SJCRH30 (cell line): ENCODE data around the gene AGMO. TPM values are rescaled to one million over a fixed set of nuclear protein-coding genes. Genes with fewer than 3 reads are reported as not detected.
"Not testable (repeated sequence)": the region's sequence is repeated elsewhere in the genome, so short reads cannot be mapped to it uniquely, and the experiment has no call there.

Experiments used
- DNase-seq, 2 experiments: peaks; one replicate each; pipeline ENCODE4 v3.0.0-alpha.2; 2015 to 2020
- H3K27ac ChIP-seq: fragments of 250-450 bp; sonication (Bioruptor Pico); 2 replicates; pipeline ENCODE4 v1.5.1; 2020; ENCODE audit warnings: mild to moderate bottlenecking, moderate library complexity
- H3K27me3 ChIP-seq: fragments of 250-450 bp; sonication (Bioruptor Pico); 2 replicates; pipeline ENCODE4 v1.5.1; 2020; ENCODE audit warnings: mild to moderate bottlenecking, moderate library complexity
- H3K36me3 ChIP-seq: fragments of 250-450 bp; sonication (Bioruptor Pico); 2 replicates; pipeline ENCODE4 v1.5.1; 2020; ENCODE audit warnings: mild to moderate bottlenecking, moderate library complexity
- H3K4me1 ChIP-seq: fragments of 250-450 bp; sonication (Bioruptor Pico); 2 replicates; pipeline ENCODE4 v1.5.1; 2020; ENCODE audit warnings: mild to moderate bottlenecking, moderate library complexity
- H3K4me3 ChIP-seq: fragments of 250-450 bp; sonication (Bioruptor Pico); 2 replicates; pipeline ENCODE4 v1.5.1; 2020; ENCODE audit warnings: mild to moderate bottlenecking, moderate library complexity
- H3K9me3 ChIP-seq: fragments of 250-450 bp; sonication (Bioruptor Pico); replicated peaks from 2 replicates; pipeline ENCODE4 v1.5.1; 2020; ENCODE audit warnings: mild to moderate bottlenecking, moderate library complexity
- total RNA-seq: library from RNA; depleted of rRNA; stranded (reverse); fragments of >200 nt; shearing (Covaris generic); gene quantifications from 2 replicates; pipeline ENCODE4 v1.2.3, GENCODE V29; 2014

AGMO gene
- total RNA-seq, 1 experiment from 2014 or later, result 0.20 TPM

- H3K9me3 ChIP-seq, DNase-seq, H3K27me3 ChIP-seq, H3K4me3 ChIP-seq, H3K36me3 ChIP-seq, H3K4me1 ChIP-seq, H3K27ac ChIP-seq: not testable (repeated sequence)
These were observed 14.5 kb downstream of the AGMO start for GRCh38 chr7:15547320-15547719.

- Histone ChIP-seq H3K4me1 (no peaks in the 10 kb centered on the region), H3K27me3 (peaks cover 2% of the 10 kb centered on the region; the same call in 1 of the 2 replicates), H3K27ac (no peak overlapping the region), H3K9me3 (no peaks in the 10 kb centered on the region), H3K36me3 (no peaks in the 10 kb centered on the region), H3K4me3 (no peak overlapping the region)
- no peak for DNase-seq
These were observed 15.5 kb downstream of the AGMO start for GRCh38 chr7:15546272-15546792.

GRCh38 chr7:15544050-15544449, 17.8 kb downstream of the AGMO start:
- Histone ChIP-seq H3K9me3 (no peaks in the 10 kb centered on the region), H3K27ac (no peak overlapping the region), H3K36me3 (no peaks in the 10 kb centered on the region), H3K27me3 (peaks cover 2% of the 10 kb centered on the region; the same call in 1 of the 2 replicates), H3K4me1 (no peaks in the 10 kb centered on the region), H3K4me3 (no peak overlapping the region)
- no peak for DNase-seq

GRCh38 chr7:15543256-15543655, 18.6 kb downstream of the AGMO start:
- Histone ChIP-seq H3K4me1 (no peaks in the 10 kb centered on the region), H3K27me3 (peaks cover 2% of the 10 kb centered on the region; the same call in 1 of the 2 replicates), H3K9me3 (no peaks in the 10 kb centered on the region), H3K27ac (no peak overlapping the region), H3K4me3 (no peak overlapping the region), H3K36me3 (no peaks in the 10 kb centered on the region)
- DNase-seq, result no peak

GRCh38 chr7:15527648-15528047, 34.2 kb downstream of the AGMO start:
- H3K4me1 ChIP-seq, result no peaks in the 10 kb centered on the region
- H3K27ac ChIP-seq, result no peak overlapping the region
- no peaks in the 10 kb centered on the region for H3K36me3 ChIP-seq
- no peaks in the 10 kb centered on the region for H3K27me3 ChIP-seq
- H3K4me3 ChIP-seq, result no peak overlapping the region
- H3K9me3 ChIP-seq, result no peaks in the 10 kb centered on the region
- DNase-seq, result no peak

- Histone ChIP-seq H3K4me1 (no peaks in the 10 kb centered on the region), H3K4me3 (no peak overlapping the region), H3K27ac (no peak overlapping the region), H3K36me3 (no peaks in the 10 kb centered on the region), H3K9me3 (no peaks in the 10 kb centered on the region), H3K27me3 (no peaks in the 10 kb centered on the region)
- DNase-seq, result no peak
These were observed 36.1 kb downstream of the AGMO start for GRCh38 chr7:15525652-15526263.

- no peaks in the 10 kb centered on the region for H3K9me3 ChIP-seq
- H3K4me3 ChIP-seq, result no peak overlapping the region
- no peak for DNase-seq
- H3K27ac ChIP-seq, result no peak overlapping the region
- no peaks in the 10 kb centered on the region for H3K4me1 ChIP-seq
- H3K36me3 ChIP-seq, result no peaks in the 10 kb centered on the region
- no peaks in the 10 kb centered on the region for H3K27me3 ChIP-seq
These were observed 37.7 kb downstream of the AGMO start for GRCh38 chr7:15524077-15524476.

GRCh38 chr7:15517865-15518264, 44.0 kb downstream of the AGMO start:
- not testable (repeated sequence) for DNase-seq

GRCh38 chr7:15515252-15515651, 46.6 kb downstream of the AGMO start:
- H3K27ac ChIP-seq, result no peak overlapping the region
- peak in 1 of 2 experiments; percentile 20 for DNase-seq
- H3K27me3 ChIP-seq, result no peaks in the 10 kb centered on the region

More at GRCh38 chr7:15517865-15518264, 44.0 kb downstream of the AGMO start:
- not testable (repeated sequence) for H3K36me3 ChIP-seq, H3K4me3 ChIP-seq, H3K9me3 ChIP-seq, H3K4me1 ChIP-seq, H3K27ac ChIP-seq, H3K27me3 ChIP-seq

GRCh38 chr7:15508258-15508657, 53.6 kb downstream of the AGMO start:
- Histone ChIP-seq H3K4me3 (no peak overlapping the region), H3K27ac (no peak overlapping the region), H3K4me1 (no peaks in the 10 kb centered on the region), H3K9me3 (no peaks in the 10 kb centered on the region), H3K36me3 (no peaks in the 10 kb centered on the region), H3K27me3 (no peaks in the 10 kb centered on the region)
- DNase-seq, result no peak

More at GRCh38 chr7:15515252-15515651, 46.6 kb downstream of the AGMO start:
- no peak overlapping the region for H3K4me3 ChIP-seq
- H3K36me3 ChIP-seq, result no peaks in the 10 kb centered on the region
- no peaks in the 10 kb centered on the region for H3K4me1 ChIP-seq
- H3K9me3 ChIP-seq, result no peaks in the 10 kb centered on the region

GRCh38 chr7:15507708-15508107, 54.1 kb downstream of the AGMO start:
- Histone ChIP-seq H3K27ac (no peak overlapping the region), H3K9me3 (no peaks in the 10 kb centered on the region), H3K4me3 (no peak overlapping the region), H3K27me3 (no peaks in the 10 kb centered on the region), H3K36me3 (no peaks in the 10 kb centered on the region), H3K4me1 (no peaks in the 10 kb centered on the region)
- no peak for DNase-seq

GRCh38 chr7:15507171-15507570, 54.6 kb downstream of the AGMO start:
- Histone ChIP-seq H3K4me3 (no peak overlapping the region), H3K9me3 (no peaks in the 10 kb centered on the region), H3K27ac (no peak overlapping the region), H3K27me3 (no peaks in the 10 kb centered on the region), H3K4me1 (no peaks in the 10 kb centered on the region), H3K36me3 (no peaks in the 10 kb centered on the region)
- no peak for DNase-seq

GRCh38 chr7:15505761-15506160, 56.1 kb downstream of the AGMO start:
- no peak for DNase-seq
- no peaks in the 10 kb centered on the region for H3K27me3 ChIP-seq
- H3K4me3 ChIP-seq, result no peak overlapping the region
- no peaks in the 10 kb centered on the region for H3K36me3 ChIP-seq
- H3K4me1 ChIP-seq, result no peaks in the 10 kb centered on the region
- H3K27ac ChIP-seq, result no peak overlapping the region
- no peaks in the 10 kb centered on the region for H3K9me3 ChIP-seq

GRCh38 chr7:15504351-15504750, 57.5 kb downstream of the AGMO start:
- no peak overlapping the region for H3K27ac ChIP-seq
- no peak for DNase-seq
- no peaks in the 10 kb centered on the region for H3K4me1 ChIP-seq
- H3K9me3 ChIP-seq, result no peaks in the 10 kb centered on the region
- H3K4me3 ChIP-seq, result no peak overlapping the region
- no peaks in the 10 kb centered on the region for H3K36me3 ChIP-seq
- H3K27me3 ChIP-seq, result no peaks in the 10 kb centered on the region

GRCh38 chr7:15503603-15504290, 58.1 kb downstream of the AGMO start:
- Histone ChIP-seq H3K9me3 (no peaks in the 10 kb centered on the region), H3K27ac (no peak overlapping the region), H3K4me1 (no peaks in the 10 kb centered on the region), H3K4me3 (no peak overlapping the region), H3K27me3 (no peaks in the 10 kb centered on the region), H3K36me3 (no peaks in the 10 kb centered on the region)
- DNase-seq, result no peak
